GM12878 (cell line): ENCODE data around the gene RNF167. TPM values are rescaled to one million over a fixed set of nuclear protein-coding genes. Genes with fewer than 3 reads are reported as not detected.
A peak's percentile ranks its signal among the peaks of the same experiment; 100 is the strongest.

Source experiments
- ATAC-seq: fragments of 200-7000 bp; cut with Tn5 transposase; 3 replicates; pipeline ENCODE4 v1.9.1; 2020; ENCODE audit warnings: mild to moderate bottlenecking, moderate library complexity
- BruUV-seq: library from RNA; stranded (reverse); fragments of 400-500 nt; replicated peaks from 2 replicates; lab custom pipeline; 2021; lab: Mats Ljungman, UMichigan
- CTCF ChIA-PET: fragments of 300-600 bp; sonication (Branson Sonifier 250); formaldehyde crosslinking; extraction: SDS; loops from one replicate; lab custom pipeline; 2021; ENCODE audit warnings: inconsistent platforms; lab: Yijun Ruan, JAX
- POLR2A ChIA-PET: fragments of 350-600 bp; formaldehyde crosslinking; extraction: SDS; loops from one replicate; lab custom pipeline; 2021; ENCODE audit warnings: inconsistent platforms; lab: Charles Lee
- RAD21 ChIA-PET: fragments of 300-600 bp; sonication (Branson Sonifier 250); formaldehyde crosslinking; loops from one replicate; lab custom pipeline; 2023; ENCODE audit warnings: antibody characterized with exemption; ENCODE audit not compliant: unreplicated experiment; lab: Charles Lee
- SMC1A ChIA-PET: fragments of 300-600 bp; sonication (Branson Sonifier 250); formaldehyde crosslinking; loops from one replicate; lab custom pipeline; 2023; ENCODE audit not compliant: unreplicated experiment, uncharacterized antibody; lab: Charles Lee
- DNase-seq: peaks from one replicate; pipeline ENCODE4 v3.0.0-alpha.2; 2011; ENCODE audit warnings: low read depth, low spot score
- FAIRE-seq: peaks from 3 replicates; lab custom pipeline; 2011; peaks lifted over from hg19 to GRCh38; lab: Jason Lieb, UNC
- H2AFZ ChIP-seq: 2 replicates; pipeline ENCODE4 v1.6.0; 2011; ENCODE audit warnings: low read depth, low read length, control low read depth; ENCODE audit not compliant: control insufficient read depth
- H3K27ac ChIP-seq: 2 replicates; pipeline ENCODE4 v1.5.1; 2011; ENCODE audit warnings: control low read depth; ENCODE audit not compliant: control insufficient read depth, insufficient read depth
- H3K27me3 ChIP-seq, 2 experiments: replicated peaks in 1 of 2; 2 replicates each; pipeline versions ENCODE4 v1.6.0 to v1.6.1; 2011; ENCODE audit warnings: low read length in 1 of 2; ENCODE audit not compliant: control insufficient read depth in 2 of 2, insufficient read depth in 2 of 2
- H3K36me3 ChIP-seq, 2 experiments: 2 replicates each; pipeline ENCODE4 v1.5.1; 2011; ENCODE audit warnings: low read length in 1 of 2; ENCODE audit not compliant: control insufficient read depth in 2 of 2, insufficient read depth in 2 of 2
- H3K4me1 ChIP-seq: 2 replicates; pipeline ENCODE4 v1.6.1; 2011; ENCODE audit warnings: mild to moderate bottlenecking, low read length, moderate library complexity, mixed read lengths; ENCODE audit not compliant: control insufficient read depth, insufficient read depth
- H3K4me2 ChIP-seq: 2 replicates; pipeline ENCODE4 v1.6.0; 2011; ENCODE audit warnings: control low read depth; ENCODE audit not compliant: control insufficient read depth, insufficient read depth
- H3K4me3 ChIP-seq: fragments of 200-600 bp; sonication (generic); 2 replicates; pipeline ENCODE4 v1.5.1; 2016
- H3K79me2 ChIP-seq: 2 replicates; pipeline ENCODE4 v1.6.0; 2011; ENCODE audit warnings: low read length; ENCODE audit not compliant: control insufficient read depth, insufficient read depth
- H3K9ac ChIP-seq: 2 replicates; pipeline ENCODE4 v1.8.0; 2011; ENCODE audit warnings: low read length, control low read depth, mixed read lengths; ENCODE audit not compliant: control insufficient read depth, insufficient read depth
- H3K9me3 ChIP-seq: replicated peaks from 3 replicates; pipeline ENCODE4 v1.5.1; 2011; ENCODE audit warnings: mild to moderate bottlenecking, low read length; ENCODE audit not compliant: control insufficient read depth, insufficient read depth
- H4K20me1 ChIP-seq: 2 replicates; pipeline ENCODE4 v1.6.0; 2011; ENCODE audit not compliant: control insufficient read depth, insufficient read depth
- ASH2L ChIP-seq: fragments of 300-600, 200-600 bp; sonication (generic); IDR thresholded peaks from 2 replicates; pipeline ENCODE4 v1.6.1; 2017; ENCODE audit warnings: low read depth, mild to moderate bottlenecking, borderline replicate concordance
- CBX5 ChIP-seq: sonication (generic); IDR thresholded peaks from 2 replicates; pipeline ENCODE4 v1.6.1; 2016; ENCODE audit warnings: low read depth, moderate library complexity, mild to moderate bottlenecking, inconsistent platforms
- CHD2 ChIP-seq: IDR thresholded peaks from 2 replicates; pipeline ENCODE4 v1.6.1; 2011; ENCODE audit warnings: low read depth, low read length, improper control_type of control experiment, borderline replicate concordance
- CREM ChIP-seq: IDR thresholded peaks from 2 replicates; pipeline ENCODE4 v1.6.1; 2014; ENCODE audit warnings: antibody characterized with exemption, low read depth
- HDGF ChIP-seq: fragments of 450-650 bp; IDR thresholded peaks from 2 replicates; pipeline ENCODE4 v1.6.1; 2016; ENCODE audit warnings: antibody characterized with exemption
- MAX ChIP-seq: IDR thresholded peaks from 2 replicates; pipeline ENCODE4 v1.6.1; 2012; ENCODE audit warnings: low read depth, low read length, improper control_type of control experiment
- POLR2A ChIP-seq: IDR thresholded peaks from 2 replicates; pipeline ENCODE4 v1.6.1; 2011; ENCODE audit warnings: low read depth, mild to moderate bottlenecking, low read length
- RCOR1 ChIP-seq: conservative IDR thresholded peaks from 2 replicates; pipeline ENCODE4 v1.6.1; 2012; ENCODE audit warnings: low read depth, low read length, improper control_type of control experiment
- SIN3A ChIP-seq: IDR thresholded peaks from 2 replicates; pipeline ENCODE4 v1.6.1; 2012; ENCODE audit warnings: low read depth, low read length, improper control_type of control experiment
- SUZ12 ChIP-seq: fragments of 200-600 bp; sonication (generic); IDR thresholded peaks from one replicate; pipeline ENCODE4 v1.6.1; 2018; ENCODE audit warnings: antibody characterized with exemption, mild to moderate bottlenecking; ENCODE audit not compliant: unreplicated experiment
- WGBS: methylation state at CpG from one replicate; pipeline ENCODE4 v1.1.6; 2016; ENCODE audit warnings: low lambda C conversion rate; ENCODE audit not compliant: insufficient replicate concordance, insufficient coverage; ENCODE audit errors: missing lambda C conversion rate; 5-methylcytosine and 5-hydroxymethylcytosine counted together
- in situ Hi-C: fragments of 300-500 bp; cut with MboI; formaldehyde crosslinking; loops from 9 replicates; pipeline ENCODE4 v1.14.3; 2018; ENCODE audit warnings: mixed read lengths
- intact Hi-C: fragments of 100-400 bp; cut with micrococcal nuclease; formaldehyde crosslinking; loops from one replicate; pipeline ENCODE4 v1.14.2; 2022; ENCODE audit not compliant: unreplicated experiment
- polyA plus RNA-seq, 11 experiments: library from polyadenylated mRNA; depleted of rRNA in 4 of 11; unstranded in 6 of 11; stranded (reverse) in 5 of 11; fragments of >200 nt; fragmentation: Nextera tagmentation in 4 of 11; fragmentation: Illumina TruSeq in 1 of 11; extraction: Ambion mirVana in 4 of 11; extraction: Trizol in 1 of 11; gene quantifications; 1 replicate in 1 of 11; 2 replicates in 10 of 11; pipeline versions ENCODE4 v1.2.1 to v1.2.3, GENCODE V29; 2011 to 2016; ENCODE audit warnings: inconsistent platforms in 2 of 11, missing spikeins in 2 of 11, low read depth in 1 of 11
- total RNA-seq, 4 experiments: library from RNA; depleted of rRNA in 3 of 4; stranded (reverse); fragments of >200 nt in 3 of 4; fragmentation: Illumina TruSeq in 1 of 4; extraction: Trizol in 1 of 4; gene quantifications; 2 replicates each; pipeline versions ENCODE4 v1.2.1 to v1.2.3, GENCODE V29; 2013 to 2021
- TF ChIP-seq, protein P1 (sequence below): fragments of 450-650 bp; IDR thresholded peaks from 2 replicates; pipeline ENCODE4 v1.6.1; 2016; ENCODE audit warnings: mild to moderate bottlenecking
- TF ChIP-seq, protein P2 (sequence below): IDR thresholded peaks from 2 replicates; pipeline ENCODE4 v1.6.1; 2011; ENCODE audit warnings: borderline replicate concordance, low read depth, mild to moderate bottlenecking, moderate library complexity, mixed read lengths, low read length; ENCODE audit not compliant: insufficient read depth; ENCODE audit errors: extremely low read length
- TF ChIP-seq, protein P3 (sequence below): fragments of 450-650 bp; conservative IDR thresholded peaks from 2 replicates; pipeline ENCODE4 v1.6.1; 2017; ENCODE audit warnings: mild to moderate bottlenecking, moderate library complexity

RNF167 gene
- total and polyA plus RNA-seq, 10 of the 15 experiments (the other 5 are each of a cell fraction or from before 2014, with no cell fraction given) = 33.6 to 147 (median 57.6) TPM

DNA sequence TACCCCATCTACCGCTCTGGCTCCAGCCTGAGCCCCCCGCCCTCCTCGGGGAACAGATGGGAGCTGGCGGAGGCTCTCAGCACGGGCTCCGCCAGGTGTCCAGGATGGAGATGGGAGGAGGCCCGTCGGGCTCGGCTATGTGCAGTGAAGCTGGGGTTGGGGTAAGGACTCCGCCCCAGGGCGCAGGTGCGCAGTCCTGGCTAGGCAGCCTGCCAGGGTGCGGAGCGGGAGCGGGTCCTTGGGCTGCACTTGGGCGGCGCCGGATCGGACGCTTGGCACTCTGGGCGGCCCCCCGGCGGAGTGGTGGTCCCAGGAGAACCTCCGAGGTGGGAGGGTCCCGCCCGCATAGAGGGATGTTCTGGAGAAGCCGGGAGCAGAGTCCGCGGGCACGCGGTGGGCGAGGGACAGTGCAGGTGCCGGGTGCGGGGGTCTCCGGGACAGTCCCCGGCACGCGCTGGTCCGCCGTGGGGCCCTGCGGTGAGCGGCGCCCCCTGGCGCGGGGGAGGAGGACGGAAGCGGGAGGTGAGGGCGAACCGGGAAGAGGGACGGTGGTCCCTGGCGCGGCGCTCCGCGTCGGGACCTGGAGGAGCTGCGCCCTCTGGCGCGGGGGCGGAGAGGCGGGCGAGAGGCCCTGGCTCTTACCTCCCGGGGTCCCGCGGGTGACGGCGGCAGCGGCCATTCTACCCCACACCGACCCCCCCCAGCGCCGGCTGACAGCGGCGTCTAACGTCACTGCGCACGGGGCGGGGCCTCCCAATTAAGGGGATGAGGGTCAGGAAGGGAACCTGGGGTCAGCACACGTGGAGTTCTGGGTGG is 47.1 kb downstream of the RNF167 start, which contains the start of gene CAMTA2 (continued):
- TF ChIP-seq, protein P1, sequence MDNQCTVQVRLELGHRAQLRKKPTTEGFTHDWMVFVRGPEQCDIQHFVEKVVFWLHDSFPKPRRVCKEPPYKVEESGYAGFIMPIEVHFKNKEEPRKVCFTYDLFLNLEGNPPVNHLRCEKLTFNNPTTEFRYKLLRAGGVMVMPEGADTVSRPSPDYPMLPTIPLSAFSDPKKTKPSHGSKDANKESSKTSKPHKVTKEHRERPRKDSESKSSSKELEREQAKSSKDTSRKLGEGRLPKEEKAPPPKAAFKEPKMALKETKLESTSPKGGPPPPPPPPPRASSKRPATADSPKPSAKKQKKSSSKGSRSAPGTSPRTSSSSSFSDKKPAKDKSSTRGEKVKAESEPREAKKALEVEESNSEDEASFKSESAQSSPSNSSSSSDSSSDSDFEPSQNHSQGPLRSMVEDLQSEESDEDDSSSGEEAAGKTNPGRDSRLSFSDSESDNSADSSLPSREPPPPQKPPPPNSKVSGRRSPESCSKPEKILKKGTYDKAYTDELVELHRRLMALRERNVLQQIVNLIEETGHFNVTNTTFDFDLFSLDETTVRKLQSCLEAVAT = no peak
- TF ChIP-seq ASH2L (no peak), SIN3A (peak; percentile 46; the same call in 1 of the 2 replicates), MAX (peak; percentile 70; the same call in 1 of the 2 replicates), CBX5 (no peak)

GRCh38 chr17:4987767-4988567 is 47.9 kb downstream of the RNF167 start:
- H3K27me3 ChIP-seq = no peaks in the 10 kb centered on the region
- CTCF ChIA-PET = interaction anchor here (0.9 to 2.9 kb wide), 12 partner anchors 9 to 123 kb away, joined by 3 to 19 read pairs (median 5); partner anchors contain the start of gene SPAG7
- in situ Hi-C loops = no loop called here
- no peak for FAIRE-seq
- peak overlapping the region; percentile 74 for H3K4me3 ChIP-seq
- H3K9me3 ChIP-seq = no peaks in the 10 kb centered on the region
- BruUV-seq = TSS peak; percentile 90
- H4K20me1 ChIP-seq = no peaks in the 10 kb centered on the region
- peak overlapping the region; percentile 90 for H3K27ac ChIP-seq
- peak overlapping the region; percentile 90 for H2AFZ ChIP-seq
- H3K9ac ChIP-seq = peak overlapping the region; percentile 96
- H3K36me3 ChIP-seq = no peaks in the 10 kb centered on the region
- ATAC-seq = peak; percentile 44
- intact Hi-C loops = no loop called here
- H3K4me1 ChIP-seq = peaks cover 16% of the 10 kb centered on the region
- SMC1A ChIA-PET = interaction anchor here (0.6 to 2.8 kb wide), 11 partner anchors 9 to 79 kb away, joined by 3 to 13 read pairs (median 4); partner anchors contain the start of genes INCA1, KIF1C, RNF167 and SLC25A11
- POLR2A ChIA-PET = interaction anchor here (0.6 to 2.3 kb wide), 10 partner anchors 10 to 189 kb away, joined by 3 to 22 read pairs (median 6); partner anchors contain the start of genes INCA1, KIF1C, PFN1 and RNF167
- under 1% methylated on average over 30 of the region's 30 CpGs for WGBS
- no peak for DNase-seq
- RAD21 ChIA-PET = interaction anchor here (1.2 to 3.7 kb wide), 9 partner anchors 10 to 250 kb away, joined by 3 to 15 read pairs (median 4); partner anchors contain the start of genes INCA1, KIF1C, RNF167 and SLC25A11
- H3K4me2 ChIP-seq = peak overlapping the region; percentile 99
- peaks cover 25% of the 10 kb centered on the region for H3K79me2 ChIP-seq
- no peak for TF ChIP-seq CREM
- TF ChIP-seq, protein P2, sequence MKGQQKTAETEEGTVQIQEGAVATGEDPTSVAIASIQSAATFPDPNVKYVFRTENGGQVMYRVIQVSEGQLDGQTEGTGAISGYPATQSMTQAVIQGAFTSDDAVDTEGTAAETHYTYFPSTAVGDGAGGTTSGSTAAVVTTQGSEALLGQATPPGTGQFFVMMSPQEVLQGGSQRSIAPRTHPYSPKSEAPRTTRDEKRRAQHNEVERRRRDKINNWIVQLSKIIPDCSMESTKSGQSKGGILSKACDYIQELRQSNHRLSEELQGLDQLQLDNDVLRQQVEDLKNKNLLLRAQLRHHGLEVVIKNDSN = peak; percentile 1
- no peak for TF ChIP-seq SUZ12
- no peak; the same call in 1 of the 2 replicates for TF ChIP-seq CHD2
- TF ChIP-seq RCOR1 = no peak
- TF ChIP-seq SIN3A = 0 out of 2 replicates have a peak, but pooled peaks have one; percentile 58
- TF ChIP-seq, protein P3, sequence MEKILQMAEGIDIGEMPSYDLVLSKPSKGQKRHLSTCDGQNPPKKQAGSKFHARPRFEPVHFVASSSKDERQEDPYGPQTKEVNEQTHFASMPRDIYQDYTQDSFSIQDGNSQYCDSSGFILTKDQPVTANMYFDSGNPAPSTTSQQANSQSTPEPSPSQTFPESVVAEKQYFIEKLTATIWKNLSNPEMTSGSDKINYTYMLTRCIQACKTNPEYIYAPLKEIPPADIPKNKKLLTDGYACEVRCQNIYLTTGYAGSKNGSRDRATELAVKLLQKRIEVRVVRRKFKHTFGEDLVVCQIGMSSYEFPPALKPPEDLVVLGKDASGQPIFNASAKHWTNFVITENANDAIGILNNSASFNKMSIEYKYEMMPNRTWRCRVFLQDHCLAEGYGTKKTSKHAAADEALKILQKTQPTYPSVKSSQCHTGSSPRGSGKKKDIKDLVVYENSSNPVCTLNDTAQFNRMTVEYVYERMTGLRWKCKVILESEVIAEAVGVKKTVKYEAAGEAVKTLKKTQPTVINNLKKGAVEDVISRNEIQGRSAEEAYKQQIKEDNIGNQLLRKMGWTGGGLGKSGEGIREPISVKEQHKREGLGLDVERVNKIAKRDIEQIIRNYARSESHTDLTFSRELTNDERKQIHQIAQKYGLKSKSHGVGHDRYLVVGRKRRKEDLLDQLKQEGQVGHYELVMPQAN = peak; percentile 20; the same call in 1 of the 2 replicates
- TF ChIP-seq POLR2A = peak; percentile 64
- TF ChIP-seq HDGF = peak; percentile 47; the same call in 1 of the 2 replicates
